ENCODE data around the gene FARP1. TPM values are rescaled to one million over a fixed set of nuclear protein-coding genes. Genes with fewer than 3 reads are reported as not detected.

Gene FARP1
- total RNA-seq, 1 donor from 2014 or later, result 14.9 TPM

DNA sequence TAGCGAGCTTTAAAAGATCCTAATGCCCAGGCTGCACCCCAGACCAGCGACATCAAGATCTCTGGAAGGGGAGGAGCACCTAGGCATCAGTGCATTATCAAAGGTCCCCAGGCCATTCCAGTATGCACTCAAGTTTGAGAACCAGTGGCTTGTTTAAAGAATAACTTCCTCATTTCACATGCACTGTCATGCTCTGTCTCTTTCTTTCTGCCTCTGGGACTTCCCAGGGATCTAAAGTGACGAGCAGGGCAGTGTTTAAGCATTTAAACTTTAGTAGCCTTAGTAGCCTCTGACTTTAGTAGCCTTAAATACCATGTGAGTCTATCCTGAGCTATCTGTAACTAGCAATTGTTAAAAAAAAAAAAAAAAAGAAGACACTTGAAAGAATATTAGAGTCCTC lies 8.9 kb upstream of the FARP1 start:
- DNase-seq (ENCODE audit: low read depth in 2 of 2), result no peak

DNA sequence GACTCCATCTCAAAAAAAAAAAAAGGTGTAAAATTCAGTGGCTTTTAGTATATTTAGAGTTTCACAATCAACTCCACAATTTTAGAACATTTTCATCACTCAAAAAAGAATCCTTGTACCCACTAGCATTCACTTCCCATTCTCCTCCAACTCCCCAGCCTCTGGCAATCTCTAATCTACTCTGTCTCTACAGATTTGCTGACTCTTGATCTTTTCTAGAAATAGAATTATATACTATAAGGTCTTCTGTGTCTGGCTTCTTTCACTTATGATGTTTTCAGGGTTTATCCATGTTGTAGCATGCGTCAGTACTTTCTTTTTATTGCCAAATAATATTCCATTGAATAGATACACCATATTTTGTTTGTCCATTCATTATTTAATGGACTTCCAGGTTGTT lies 8.0 kb upstream of the FARP1 start:
- no peak for DNase-seq (ENCODE audit: low read depth in 2 of 2)

DNA sequence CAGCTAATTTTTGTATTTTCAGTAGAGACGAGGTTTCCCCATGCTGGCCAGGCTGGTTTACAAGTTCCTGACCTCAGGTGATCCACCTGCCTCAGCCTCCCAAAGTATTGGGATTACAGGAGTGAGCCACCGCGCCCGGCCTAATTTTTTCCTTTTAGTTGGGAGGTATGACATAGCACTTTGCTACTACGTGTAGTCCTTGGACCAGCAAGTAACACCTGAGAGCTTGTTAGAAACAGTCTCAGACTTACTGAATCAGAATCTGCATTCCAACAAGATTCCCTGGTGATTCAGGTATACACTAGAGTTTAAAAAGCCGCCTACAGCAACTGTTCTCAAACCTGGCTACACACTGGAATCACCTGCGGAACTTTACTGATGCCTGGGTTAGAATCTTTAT lies 1.8 kb upstream of the FARP1 start:
- DNase-seq (ENCODE audit: low read depth in 2 of 2), result no peak

DNA sequence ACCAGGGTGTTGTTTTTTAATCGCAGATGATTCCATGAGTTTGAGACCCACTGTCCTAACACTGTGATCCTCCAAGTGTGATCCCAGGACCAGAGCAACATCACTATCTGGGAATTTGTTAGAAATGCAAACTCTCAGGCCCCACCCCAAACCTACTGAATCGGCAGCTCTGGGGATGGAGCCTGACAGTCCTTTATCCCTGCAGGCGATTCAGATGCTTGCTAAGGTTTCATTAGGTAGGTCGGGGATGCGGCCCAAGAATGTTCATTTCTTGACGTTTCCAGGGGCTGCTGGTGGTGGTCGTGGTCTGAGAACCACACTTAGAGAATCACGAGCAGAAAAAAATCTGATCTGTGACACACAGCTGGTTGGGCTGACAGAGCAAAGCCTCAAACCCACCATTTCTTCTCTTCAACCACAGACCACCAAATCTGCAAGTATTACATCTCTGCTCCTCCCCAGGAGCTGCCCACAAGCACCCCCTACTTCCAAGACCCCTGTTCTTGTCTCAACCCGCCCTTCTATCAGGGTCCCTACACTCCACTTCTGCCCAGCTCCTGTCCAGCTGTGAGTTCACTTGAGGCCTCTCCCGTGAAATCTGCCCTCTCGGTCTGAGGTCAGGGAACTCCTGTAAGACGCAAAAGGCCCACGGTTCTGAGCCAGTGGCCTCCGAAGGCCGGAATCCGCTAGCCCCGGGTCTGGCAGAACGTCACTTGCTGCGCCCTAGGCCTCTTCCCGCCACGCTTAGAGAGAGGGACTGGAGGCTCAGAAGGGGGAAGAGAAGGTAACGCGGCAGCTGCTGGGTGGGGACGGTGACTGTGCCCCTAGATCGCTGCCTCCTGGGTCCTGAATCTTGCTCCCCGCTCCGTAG lies 1.1 kb upstream of the FARP1 start:
- no peak for DNase-seq (ENCODE audit: low read depth in 2 of 2)

DNA sequence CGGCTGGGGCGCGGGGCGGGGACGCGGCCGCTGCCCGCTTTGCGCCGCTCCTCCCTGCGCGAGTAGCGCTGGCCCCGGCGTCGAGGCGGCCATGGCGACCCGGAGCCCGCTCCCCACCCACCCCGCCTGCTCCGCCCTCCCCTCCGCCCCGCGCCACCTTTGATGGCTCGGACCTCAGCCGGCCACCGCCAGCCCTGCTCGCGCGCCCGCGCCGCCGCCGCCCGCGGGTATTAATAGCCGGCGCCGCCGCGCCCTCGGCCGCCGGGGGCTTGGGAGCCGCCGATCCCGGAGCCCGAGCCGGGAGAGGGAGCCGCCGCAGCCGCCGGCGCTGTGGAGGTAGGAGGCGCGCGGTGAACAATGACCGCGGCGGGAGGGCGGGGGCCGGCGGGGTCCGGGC lies 261 bp downstream of the FARP1 start:
- no peak for DNase-seq (ENCODE audit: low read depth in 2 of 2)

DNA sequence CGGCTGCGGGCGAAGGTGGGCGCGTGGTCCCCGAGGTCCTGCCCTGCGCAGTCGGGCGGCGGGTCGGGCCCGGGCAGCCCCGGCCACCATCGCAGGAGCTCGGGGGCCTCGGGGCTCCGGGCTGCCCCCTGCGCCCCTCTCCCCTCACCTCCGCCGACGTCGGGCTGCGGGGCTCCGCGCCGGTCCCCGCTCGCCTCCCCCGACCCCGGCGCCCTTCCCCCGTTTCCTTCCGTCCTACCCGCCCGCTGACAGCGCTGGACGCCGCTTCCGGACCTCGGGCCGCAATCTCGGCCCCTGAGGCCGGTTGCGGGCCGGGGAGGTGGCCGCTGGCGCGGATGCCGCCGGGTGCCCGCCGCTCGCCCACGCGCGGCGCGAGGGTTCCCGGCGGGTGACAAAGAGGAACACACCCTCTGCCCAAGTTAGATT lies 720 bp downstream of the FARP1 start:
- DNase-seq (ENCODE audit: low read depth in 2 of 2), result peak; percentile 14 to 25

DNA sequence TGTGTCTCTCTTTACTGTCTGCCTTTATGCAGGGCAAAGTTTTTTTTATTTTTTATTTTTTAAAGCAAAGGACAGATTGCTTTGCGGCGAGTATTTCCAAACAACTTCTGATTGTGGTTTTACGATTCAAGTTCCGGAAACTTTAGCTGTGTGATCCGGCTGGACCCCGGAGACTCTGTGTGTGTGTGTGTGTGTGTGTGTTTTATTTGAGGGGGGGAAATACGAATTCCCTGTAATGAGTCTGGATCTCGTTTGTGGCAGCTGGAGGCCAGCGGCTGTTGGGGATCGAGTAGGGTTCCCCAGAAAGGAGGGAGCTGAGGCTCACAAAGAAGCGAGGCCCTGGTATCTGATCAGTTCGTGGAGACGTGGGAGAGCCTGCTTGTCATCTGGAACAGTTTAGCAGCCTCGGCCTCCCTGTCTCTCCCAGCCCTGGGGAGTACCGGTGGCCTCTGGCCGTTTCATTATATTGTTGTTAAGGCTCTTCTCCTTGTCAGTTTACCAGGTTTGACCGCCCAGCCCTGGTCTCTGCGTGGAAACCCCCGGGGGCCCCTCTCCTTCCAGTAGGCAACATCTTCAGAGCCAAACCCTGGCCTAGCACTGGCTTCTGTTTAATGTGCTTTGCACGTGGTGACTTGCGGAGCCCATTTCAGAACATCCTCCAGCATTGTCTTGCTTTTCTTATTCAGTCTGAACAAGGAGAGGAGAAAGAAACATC lies 1.3 kb downstream of the FARP1 start:
- peak; percentile 33 to 34 for DNase-seq (ENCODE audit: low read depth in 2 of 2)

DNA sequence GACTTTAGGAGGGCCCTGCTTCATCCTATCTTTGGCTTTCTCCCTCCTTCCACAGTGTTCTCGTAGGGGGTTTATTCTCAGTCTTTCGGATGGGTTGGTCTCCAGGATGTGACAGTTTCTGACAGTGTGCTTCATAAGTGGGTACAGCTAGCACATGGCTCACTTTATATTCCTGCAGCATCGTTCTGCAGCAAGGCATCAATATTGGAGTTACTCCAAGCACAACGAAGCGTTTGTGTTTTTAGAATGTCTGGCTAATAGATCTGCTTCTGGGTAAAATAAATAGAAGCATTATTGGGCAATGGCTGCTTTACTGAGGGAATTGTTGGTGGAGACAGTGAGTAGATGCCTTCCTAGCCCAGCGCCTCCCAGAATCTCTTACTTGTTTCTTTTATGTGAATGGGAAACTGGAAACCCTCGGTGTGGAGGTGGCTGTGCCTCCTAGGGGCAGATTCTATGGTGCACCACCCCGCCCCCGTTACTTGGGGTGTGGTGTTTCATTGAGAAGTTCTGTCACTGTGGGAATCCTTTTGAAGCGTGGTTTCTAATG lies 2.0 kb downstream of the FARP1 start:
- peak; percentile 35 to 57 for DNase-seq (ENCODE audit: low read depth in 2 of 2)

DNA sequence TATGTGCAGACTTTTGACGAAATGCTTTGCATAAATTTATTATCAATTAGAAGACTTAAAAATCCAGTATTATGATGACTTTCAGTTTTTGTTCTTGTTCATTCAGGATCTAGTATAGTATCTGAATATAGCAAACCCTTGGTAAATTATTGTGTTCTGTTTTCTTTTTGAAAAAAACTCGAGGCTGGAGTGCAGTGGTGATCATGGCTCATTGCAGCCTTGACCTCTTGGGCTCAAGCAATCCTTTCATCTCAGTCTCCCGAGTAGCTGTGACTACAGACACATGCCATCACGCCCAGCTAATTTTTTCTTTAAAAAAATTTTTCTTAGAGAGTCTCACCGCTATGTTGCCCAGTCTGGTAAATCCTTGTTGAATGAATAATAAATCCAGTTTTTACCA lies 4.6 kb downstream of the FARP1 start:
- no peak for DNase-seq (ENCODE audit: low read depth in 2 of 2)

DNA sequence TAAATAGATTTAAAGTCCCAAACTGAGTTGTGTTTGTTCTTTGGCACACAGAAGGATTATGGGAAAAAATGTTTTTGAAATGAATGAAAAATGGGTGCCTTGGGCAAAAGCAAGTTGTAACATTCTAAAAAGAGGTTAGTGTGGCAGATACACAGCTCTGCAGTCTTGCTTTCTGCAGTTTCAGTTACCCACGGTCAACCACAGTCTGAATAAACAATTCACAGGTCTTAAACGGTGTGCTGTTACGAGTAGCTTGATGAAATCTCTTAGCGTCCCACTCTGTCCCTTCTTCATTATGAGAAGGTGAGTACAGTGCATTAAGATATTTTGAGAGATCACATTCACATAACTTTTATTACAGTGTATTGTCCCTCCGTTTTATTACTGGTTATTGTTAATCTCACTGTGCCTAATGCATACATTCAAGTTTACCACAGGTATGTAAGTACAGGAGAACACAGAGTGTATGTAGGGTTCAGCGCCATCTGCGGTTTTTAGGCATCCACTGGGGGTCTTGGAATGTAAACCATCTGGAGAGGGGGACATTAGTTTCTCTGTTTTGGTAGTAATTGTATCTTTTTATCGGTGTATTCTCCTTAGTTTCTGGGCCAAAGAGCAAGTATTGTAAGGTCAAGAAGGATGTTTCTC lies 8.1 kb downstream of the FARP1 start:
- no peak for DNase-seq (ENCODE audit: low read depth in 2 of 2)

DNA sequence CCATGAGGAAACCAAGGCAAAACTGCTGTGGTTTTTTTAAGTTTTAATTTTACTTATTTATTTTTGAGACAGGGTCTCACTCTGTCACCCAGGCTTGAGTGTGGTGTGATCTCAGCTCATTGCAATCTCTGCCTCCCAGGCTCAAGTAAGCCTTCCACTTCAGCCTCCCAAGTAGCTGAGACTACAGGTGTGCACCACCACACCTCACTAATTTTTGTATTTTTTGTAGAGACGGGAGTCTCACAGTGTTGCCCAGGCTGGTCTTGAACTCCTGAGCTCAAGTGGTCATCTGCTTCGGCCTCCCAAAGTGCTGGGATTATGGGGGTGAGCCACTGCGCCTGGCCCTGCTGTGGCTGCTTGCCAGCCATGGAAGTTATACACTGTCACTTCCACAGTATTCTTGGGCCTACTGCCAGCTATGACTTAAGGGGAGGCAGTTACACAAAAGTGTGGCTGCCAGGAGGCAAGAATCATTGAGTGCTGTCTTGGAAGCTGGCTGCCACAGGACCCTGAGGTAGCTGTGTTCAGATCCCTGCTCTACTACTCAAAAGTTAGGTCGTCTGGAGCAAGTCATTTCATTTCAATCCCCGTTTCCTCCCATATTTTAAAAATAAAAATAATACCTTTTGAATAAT lies 12.7 kb downstream of the FARP1 start:
- peak in 1 of 2 donors; percentile 88 for DNase-seq (ENCODE audit: low read depth in 2 of 2)

DNA sequence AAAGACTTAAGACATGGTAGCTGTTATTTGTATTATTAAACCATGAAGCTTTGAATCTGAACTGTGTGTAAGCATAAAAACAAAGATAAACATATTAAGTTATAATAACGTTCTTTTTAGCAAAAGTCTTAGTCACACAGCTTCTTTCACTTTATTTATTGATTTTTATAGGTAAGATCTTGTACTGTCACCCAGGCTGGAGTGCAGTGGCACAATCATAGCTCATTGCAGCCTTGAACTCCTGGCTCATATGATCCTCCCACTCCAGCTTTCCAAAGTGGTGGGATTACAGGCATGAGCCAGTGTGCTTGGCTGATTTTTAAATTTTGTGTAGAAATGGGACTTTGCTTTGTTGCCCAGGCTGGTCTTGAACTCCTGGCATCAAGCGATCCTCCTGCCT lies 13.4 kb downstream of the FARP1 start:
- no peak for DNase-seq (ENCODE audit: low read depth in 2 of 2)

DNA sequence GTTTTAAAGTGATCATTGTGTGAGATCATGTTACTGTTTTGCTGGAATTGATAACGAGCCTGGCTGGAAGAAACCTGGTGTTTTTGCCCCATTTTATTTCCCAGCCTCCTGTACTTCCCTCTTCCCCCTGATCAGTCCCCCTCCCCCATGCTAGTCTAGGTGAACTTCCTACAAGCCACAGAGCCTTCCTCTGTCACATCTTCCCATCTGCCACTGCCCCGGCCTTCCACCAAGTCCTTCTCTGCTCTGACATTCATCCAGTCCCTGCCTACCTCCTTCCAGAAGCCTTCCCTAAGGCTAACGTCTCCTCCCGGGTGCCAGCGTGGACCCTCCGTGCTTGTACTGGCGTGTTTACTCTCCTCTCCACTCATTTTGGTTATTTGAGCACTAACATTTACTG lies 14.3 kb downstream of the FARP1 start:
- no peak for DNase-seq (ENCODE audit: low read depth in 2 of 2)

DNA sequence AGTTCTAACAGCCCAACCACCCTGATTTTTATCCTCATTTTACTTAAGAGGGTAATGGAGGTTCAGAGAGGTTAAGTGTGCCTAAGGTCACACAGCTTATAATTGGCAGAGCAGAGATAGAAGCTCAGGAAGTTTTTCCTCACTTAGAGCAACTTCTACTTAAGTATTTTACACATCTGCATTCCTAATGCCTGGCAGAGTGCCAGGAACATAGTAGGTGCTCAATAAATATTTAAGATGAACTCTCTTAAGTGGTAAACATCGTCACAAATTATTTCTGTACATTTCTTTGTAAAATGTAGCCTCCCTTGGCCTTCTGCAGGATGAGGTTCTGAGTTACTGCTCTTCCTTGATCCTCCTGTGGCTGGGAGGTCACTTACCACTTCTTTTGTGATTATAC lies 14.7 kb downstream of the FARP1 start:
- no peak for DNase-seq (ENCODE audit: low read depth in 2 of 2)

DNA sequence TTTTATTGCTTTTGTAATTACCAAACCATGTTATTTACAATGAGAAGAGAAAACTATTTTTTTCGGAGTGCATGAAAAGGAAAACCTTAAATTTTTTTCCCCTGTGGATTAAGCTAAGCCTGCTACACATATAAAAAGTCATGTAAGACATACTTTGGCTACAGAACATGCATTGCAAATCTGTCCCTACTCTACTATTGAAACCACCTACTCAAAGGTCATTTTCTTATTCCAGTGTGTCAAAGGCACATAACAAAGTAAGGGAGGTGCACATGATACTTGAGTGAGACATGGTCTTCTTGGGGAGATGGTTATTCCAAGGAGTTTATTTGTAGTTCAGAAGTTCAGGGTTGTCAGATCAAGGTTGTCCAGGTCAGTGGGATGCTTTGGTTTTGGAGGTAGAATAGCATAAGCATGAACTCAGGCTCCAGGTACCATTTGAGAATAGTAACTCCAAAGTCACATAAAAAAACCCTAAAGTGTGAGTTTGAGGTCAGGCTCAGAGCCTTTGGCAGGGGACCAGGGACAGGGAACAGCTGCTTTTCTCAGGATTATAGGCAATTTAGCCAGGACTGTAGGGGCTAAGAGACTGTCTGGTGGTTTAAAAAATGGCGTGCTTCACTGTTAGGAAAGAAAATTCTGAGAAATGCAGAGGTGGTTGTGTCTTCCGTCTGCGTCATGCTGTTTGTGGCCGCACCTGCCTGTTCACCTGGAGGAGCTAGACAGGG lies 15.4 kb downstream of the FARP1 start:
- no peak for DNase-seq (ENCODE audit: low read depth in 2 of 2)

DNA sequence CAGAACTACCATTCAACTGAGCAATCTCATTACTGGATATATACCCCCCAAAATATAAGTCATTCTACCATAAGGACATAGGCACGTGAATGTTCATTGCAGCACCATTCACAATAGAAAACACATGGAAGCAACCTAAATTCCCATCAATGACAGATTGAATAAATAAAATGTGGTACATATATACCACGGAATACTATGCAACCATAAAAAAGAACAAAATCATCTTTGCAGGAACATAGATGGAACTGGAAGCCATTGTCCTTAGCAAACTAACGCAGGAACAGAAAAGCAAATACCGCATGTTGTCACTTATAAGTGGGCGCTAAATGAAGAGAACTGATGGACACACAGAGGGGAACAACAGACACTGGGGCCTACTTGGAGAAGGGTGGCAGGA lies 20.0 kb downstream of the FARP1 start:
- DNase-seq (ENCODE audit: low read depth in 2 of 2), result no peak

DNA sequence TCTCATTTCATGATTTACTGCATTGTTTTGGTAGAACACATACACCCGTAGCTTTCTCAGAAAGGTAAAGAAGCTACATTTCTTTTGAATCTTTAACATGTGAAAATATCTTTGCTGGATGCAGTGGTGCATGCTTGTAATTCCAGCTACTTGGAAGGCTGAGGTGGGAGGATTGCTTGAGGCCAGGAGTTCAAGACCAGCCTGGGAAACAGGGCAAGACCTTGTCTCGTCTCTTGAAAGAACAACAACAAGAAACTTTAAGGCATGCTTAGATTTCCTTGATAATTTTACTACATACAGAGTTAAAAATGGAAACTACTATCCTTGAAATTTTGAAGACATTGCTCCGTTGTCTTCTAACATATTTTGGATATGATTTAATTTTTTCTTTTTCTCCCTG lies 26.4 kb downstream of the FARP1 start:
- no peak for DNase-seq (ENCODE audit: low read depth in 2 of 2)

DNA sequence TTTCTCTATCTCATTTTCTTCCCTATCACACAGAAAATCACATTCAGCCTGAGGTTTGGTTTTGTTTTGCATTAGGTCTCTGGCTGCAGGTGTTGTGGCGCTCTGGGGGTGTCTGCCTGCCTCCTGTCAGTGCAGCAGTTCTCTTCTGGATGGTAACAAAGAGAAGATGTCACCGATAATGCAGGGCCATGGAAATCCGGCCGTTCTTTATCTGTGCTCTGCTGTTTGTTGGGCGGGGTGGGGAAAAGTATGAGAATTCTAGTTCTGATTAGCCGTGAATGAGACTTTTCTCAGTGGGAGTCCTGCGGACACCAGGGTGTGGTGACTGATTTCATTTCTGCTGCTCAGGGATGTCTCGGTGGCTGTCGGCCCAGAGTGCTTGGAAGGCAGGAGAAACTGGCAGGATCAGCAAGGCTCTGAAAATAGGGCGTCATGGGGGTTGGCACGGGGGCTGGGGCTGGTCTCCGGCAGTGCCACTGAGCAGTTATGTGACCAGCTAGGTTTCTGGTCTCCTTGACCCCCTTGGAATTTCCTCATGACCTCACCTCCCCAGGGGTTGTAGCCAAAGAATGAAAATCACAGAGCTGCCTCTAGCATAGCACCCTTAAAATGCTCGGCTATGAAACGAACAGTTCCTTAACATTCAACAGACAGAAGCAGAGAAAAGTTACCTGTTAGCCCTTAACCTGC lies 29.2 kb downstream of the FARP1 start:
- peak; percentile 19 to 45 for DNase-seq (ENCODE audit: low read depth in 2 of 2)

DNA sequence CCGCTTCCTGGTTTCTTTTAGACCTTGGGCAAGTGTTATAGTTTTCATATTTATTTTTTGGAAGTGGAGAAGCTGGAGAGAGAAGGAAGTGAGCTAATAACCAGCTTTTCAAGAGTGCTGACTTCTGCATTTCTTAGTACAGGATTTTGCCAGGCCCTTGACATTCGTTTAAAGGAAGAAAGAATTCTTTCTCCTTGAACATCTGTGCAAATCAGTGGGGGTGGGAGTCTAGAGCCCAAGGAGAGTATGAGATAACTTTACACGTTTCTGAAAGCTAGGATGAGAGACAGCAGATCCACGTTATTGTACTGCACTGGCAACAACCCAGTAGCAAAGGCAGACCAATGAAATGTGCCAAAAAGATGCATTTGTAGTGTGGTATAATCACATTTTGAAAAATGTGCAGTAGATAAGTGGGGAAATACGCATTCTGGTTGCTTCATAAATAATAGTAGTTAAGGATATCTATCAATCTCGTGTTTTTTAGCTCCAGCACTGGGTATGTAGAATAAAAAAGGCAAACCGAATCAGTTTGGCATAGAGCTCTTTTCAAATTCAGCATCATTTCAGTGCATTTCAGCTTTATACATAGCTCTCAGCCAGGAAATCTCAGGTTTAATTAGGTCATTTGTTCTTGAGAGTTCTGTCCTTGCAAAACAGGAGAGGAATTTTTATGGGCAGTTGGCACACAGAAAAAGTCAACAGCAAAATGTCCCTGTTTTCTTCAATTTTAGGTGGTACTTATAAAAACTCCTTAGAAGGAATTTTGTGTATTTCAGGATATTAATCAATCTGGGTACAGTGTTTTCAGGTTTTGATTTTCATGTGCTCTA lies 29.9 kb downstream of the FARP1 start:
- DNase-seq (ENCODE audit: low read depth in 2 of 2), result peak; percentile 19
